ENCODE measurements around the gene UVRAG.

Gene UVRAG

DNA sequence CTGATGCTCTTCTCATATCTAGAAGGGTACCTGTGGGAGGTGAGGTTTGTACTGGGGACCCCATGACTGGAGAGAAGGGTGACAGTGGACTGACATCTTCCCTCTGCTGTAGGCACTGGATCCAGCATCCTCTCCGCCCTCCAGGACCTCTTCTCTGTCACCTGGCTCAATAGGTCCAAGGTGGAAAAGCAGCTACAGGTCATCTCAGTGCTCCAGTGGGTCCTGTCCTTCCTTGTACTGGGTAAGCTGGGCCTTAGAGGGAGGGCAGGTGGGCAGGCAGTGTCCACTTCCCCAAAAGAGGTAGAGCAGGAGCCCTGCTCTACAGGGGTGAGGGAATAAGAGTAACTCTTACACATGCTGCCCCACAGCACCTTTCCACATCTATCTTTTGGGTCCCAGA is 30.5 kb upstream of the UVRAG start:
- DNase-seq, result no peak

DNA sequence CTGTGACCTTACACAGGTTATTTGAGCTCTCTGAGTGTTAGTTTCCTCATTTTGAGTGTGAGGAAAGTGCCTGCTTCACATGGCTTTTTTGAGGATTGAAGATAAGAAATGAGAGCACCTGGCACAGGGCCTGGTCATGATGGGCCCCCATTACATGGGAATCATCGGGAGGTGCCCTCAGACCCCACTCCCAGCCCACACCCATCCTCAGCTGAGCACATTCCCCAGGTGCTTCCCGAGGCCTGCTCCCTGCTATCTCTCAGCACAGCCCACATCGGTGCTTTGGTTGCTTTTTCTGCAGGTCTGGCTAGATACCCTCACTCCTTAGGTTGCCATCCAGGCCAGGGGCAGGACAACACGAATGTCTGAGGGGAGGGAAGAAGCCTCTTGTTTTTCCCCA is 29.8 kb upstream of the UVRAG start:
- DNase-seq, result no peak

DNA sequence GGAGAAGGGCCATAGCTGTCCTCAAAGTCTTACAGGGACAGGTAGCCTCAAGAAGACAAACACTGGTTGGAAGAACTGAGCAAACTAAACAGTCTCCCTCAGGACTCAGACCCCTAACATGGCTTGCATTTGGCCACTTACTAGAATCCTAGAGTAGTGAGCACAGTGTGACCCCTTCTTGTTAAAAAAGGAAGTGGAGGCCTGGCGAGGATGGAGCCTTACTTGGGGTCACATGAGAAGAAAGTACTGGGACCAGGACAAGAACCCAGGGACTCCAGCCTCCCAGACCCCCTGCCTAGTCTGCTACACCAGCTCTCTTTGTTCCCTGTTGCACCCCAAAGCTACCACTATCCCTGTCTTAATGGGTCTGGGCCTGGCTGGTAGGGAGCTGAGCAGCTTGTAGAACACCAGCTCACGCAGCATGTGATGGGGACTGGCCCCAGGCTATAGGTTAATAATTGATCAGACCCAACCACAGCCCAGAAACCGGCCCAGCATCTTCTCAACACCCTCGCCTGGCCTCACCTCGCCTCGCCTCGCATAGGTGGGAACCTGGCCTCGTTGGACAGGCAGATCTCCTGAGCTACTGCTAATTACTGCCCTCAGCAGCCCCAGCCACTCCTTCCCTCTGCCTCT is 28.8 kb upstream of the UVRAG start:
- no peak for DNase-seq

GRCh38 chr11:75789521-75789920 is 25.5 kb upstream of the UVRAG start:
- DNase-seq, result no peak

DNA sequence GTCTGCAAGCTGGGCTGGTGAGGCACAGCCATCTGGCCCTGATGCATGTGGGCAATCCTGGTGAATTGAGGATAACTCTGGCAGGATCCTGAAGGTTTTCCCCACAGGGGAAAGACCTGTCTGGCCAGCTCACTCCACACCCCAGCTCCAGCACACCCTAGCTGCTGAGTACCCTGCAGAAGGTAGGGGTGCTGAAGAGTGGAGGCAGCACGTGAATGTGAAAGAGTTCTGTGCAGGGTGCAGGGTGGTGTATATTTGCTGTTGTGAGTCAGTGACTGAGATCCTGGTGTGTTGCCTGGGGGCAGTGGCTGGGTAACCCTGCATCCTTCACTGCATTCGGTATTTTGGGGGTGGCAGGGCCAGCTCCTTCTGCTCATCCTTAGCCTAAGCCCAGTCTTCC is 24.0 kb upstream of the UVRAG start:
- no peak for DNase-seq

GRCh38 chr11:75792127-75792731 is 22.8 kb upstream of the UVRAG start:
- DNase-seq, result no peak

DNA sequence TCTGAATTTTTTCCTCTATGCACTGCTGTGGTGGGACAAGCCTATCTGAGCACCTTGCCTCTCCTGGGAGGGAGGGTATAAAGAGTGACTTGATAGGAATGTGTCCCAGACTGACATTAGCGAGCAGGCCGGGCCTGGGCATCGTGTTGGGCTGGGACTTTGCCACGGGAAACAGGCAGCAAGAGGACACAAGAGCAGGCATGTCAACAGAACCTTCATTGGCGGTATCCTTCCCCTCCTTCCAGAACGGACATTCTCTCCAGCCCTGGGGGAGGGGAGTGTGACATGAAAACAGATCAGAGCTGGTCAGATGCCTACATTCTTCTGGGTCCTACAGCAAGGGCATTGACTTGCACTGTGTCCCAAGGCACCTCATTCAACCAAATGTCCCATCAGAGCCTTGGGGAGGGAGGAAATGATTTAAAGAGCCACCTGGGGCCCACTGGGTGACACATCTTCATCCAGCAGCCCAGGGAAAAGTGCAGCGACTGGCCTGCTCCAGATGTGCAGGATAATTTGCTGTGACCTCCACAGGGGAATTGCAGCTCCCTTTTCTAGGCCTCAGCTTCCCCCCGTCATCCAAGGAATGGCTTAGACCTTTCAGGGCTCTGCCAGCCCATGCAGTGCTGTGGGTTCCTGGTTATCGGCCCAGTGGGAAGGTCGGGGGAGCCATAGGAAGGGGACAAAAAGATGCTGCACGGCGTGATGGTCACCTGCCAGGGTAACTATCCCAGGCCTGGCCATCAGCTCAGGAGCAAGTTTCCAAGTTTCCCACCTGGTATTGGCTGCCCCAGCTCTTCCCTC is 21.8 kb upstream of the UVRAG start:
- no peak for DNase-seq

GRCh38 chr11:75793966-75794365 is 21.0 kb upstream of the UVRAG start:
- DNase-seq, result no peak

GRCh38 chr11:75795276-75796090 is 19.5 kb upstream of the UVRAG start:
- DNase-seq, result no peak

DNA sequence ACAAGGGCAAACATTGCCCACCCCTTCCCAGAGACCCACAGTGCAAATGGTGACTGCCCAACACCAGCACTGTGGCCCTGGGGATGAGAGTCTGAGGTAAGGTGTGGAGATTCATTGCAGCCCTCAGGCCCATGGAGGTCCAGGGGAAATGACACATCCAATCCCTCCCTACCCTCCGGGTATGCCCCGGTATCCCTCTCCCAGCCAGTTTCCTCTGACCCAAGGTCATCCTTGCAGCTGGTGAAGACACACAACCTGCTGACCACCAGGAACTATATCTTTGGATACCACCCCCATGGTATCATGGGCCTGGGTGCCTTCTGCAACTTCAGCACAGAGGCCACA is 18.9 kb upstream of the UVRAG start:
- DNase-seq, result no peak

- no peak for DNase-seq
Measured at GRCh38 chr11:75797116-75797515, 17.9 kb upstream of the UVRAG start.

DNA sequence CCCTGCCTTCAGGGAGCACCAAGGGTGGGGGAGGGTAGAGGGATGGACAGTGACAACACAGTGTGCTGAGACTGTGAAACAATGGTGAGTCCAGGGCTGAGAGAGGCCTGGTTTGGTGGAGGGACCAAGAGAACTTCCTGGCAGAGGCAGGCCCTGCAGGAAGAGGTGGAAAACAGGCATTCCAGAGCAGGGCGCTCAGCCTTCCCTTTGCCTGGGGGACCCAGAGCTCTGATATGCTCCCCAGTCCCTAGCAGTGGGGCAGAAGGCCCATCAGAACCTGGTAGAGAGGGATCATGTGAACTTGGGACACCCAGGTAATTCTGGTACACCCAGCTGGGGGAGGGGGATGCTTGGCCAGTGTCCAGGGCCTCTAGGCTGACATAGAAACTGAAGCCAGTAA is 17.2 kb upstream of the UVRAG start:
- DNase-seq, result no peak

GRCh38 chr11:75800136-75800675 is 14.8 kb upstream of the UVRAG start:
- no peak for DNase-seq

DNA sequence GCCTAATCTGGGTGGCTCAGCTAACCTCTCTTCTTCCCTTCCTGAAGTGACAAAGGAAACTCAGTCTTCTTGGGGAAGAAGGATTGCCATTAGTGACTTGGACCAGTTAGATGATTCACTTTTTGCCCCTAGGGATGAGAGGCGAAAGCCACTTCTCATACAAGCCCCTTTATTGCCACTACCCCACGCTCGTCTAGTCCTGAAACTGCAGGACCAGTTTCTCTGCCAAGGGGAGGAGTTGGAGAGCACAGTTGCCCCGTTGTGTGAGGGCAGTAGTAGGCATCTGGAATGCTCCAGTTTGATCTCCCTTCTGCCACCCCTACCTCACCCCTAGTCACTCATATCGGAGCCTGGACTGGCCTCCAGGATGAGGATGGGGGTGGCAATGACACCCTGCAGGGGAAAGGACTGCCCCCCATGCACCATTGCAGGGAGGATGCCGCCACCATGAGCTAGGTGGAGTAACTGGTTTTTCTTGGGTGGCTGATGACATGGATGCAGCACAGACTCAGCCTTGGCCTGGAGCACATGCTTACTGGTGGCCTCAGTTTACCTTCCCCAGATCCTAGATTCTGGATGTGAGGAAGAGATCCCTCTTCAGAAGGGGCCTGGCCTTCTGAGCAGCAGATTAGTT is 14.2 kb upstream of the UVRAG start:
- no peak for DNase-seq

- DNase-seq, result no peak
Measured at GRCh38 chr11:75801362-75802020, 13.5 kb upstream of the UVRAG start.

GRCh38 chr11:75802021-75802912 is 12.7 kb upstream of the UVRAG start:
- no peak for DNase-seq

DNA sequence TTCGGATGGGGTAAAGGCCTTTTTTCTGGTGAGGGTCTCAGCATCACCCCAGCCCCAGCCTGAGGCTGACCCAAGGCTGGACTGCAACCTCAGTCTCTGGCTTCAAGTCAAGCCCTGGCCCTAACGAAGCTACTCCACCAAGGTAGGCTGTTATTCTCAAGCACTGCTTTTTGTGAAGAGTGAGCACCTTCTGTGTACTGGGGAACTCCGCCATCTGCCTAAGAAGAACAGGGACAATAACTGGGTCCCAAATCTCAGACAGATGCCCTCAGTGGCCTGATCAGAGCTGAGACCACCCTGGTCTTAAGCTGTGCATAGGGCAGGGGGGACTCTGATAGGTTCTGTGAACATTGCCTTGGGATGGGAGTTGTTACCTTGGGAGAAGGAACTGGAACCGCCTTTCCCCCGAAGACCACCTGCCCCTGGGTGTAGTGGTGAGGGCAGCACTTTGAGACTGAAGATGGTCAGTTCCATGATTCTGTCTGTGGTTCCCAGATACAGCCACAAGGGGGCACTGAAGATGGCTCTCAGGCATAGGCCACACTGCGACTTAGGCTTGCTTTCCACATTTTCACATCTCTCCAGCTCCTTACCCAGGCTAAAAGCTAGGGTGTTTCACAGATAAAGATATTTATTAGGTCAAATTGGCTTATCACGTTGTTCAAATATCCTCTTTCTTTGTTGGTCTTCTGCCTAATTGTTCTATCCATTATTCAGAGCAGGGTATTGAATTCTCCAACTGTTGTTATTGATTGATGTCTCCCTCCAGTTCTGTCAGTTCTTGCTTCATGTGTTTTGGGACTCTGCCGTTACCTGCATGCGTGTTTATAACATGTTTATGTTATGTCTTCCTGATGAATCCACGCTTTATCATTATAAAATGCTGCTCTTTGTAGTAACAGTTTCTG is 11.8 kb upstream of the UVRAG start:
- peak; percentile 62 to 65 for DNase-seq

DNA sequence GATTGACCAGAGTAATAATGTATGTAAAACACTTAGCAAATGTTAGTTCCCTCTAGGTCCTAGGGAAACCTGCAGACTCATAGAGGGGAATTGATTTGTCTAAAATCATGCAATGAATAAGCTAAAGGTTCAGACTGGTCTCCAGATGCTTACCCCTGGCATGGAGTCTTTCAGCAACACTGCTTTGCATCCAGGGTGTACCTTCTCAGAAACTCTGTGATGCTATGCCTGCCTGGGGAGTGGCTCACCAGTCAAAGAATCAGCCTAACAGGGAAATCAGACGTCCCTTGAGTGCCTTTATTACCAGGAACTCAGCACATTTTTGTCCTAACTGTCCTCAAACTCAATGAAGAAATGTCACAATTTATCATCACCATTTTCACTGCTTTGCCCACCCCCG is 5.9 kb upstream of the UVRAG start:
- no peak for DNase-seq

- no peak for DNase-seq
Measured at GRCh38 chr11:75809991-75810390, 5.0 kb upstream of the UVRAG start.

All from activated CD4-positive, alpha-beta T cell treated with anti-CD3 and anti-CD28 coated beads, Interleukin-2, amount 50 U/mL, for 4 hours (primary cell).